NCI-H1417 (cell line): ENCODE measurements around the gene MAU2.

Experiments used
- DNase-seq, 3 experiments: peaks; one replicate each; lab custom pipeline; 2025; lab: John Stamatoyannopoulos, UW

Gene MAU2

DNA sequence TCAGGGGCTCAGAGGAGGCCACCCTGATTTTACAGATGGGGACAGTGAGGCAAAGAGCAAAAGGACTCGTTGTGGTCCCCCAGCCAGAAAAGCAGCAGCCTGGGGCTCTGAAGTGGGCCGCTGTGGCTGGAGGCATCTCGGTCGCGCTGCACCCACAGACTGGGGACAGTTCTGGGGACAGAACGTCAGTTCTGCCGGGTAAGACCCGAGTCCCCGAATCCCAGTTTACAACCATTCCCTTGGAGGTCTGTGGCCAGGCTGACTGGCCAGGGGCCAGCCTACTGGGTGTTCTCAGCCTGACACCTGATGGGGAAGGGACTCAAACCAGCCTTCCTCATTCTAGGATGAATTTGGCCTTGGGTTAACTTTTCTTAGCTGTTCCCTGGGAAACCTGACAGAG is 14.4 kb upstream of the MAU2 start:
- DNase-seq = no peak

DNA sequence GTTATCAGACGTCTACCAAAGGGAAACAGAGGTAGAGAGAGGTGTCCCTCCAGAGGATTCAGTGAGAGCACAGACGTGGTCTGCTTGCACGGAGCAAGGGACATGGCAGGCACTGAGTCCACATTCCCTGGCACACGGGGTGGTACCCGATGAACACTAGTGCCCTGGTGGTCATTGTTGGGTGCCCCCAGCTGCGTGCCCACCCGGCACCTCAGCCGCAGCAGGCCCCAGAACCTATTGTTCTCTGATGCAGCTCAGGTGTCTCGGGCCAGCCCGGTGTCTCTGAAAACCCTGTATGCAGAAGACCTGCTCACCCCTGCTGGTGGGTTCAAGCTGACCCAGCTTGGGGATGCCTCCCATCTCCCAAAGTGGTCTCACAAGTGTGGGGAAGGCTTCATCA is 12.3 kb upstream of the MAU2 start:
- no peak for DNase-seq

DNA sequence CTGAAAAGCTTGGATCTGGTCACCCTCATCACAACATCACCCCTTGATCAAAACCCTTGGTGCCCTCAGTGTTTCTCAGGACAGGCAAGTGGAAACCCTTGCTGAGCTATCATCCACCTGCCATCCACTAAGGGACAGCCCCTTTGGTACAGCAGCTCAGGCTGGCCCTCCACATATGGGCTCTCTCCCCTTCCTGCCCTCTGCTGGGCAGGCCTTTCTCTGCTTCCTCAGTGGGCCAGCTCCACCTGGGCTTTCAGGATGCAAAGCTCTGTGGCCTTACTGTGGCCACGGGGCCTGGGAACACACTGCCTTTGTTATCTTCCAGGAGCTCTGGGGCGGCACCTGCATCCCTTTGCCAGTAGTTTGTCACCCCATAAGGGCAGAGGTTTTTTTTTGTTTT is 5.2 kb upstream of the MAU2 start:
- no peak for DNase-seq

DNA sequence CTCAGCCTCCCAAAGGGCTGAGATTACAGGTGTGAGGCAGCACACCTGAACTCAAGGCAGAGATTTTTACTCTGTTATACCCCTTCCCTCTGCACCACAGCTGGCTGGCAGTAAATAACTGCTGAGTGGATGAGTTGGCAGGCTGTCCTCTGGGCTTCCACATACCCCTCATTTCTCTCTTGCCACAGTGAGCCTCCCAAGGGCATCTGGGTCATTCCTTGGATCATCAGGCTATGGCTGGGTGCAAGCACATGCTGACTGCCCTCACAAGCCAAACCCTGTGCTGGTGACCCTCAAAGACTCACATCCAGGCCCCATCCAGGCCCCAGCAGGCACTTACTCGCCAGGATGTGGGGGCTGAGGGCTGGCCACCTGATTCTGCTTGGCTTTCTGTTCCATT is 4.5 kb upstream of the MAU2 start:
- no peak for DNase-seq

GRCh38 chr19:19319732-19320360 is 783 bp upstream of the MAU2 start:
- DNase-seq = no peak

GRCh38 chr19:19321141-19321577 is 530 bp downstream of the MAU2 start:
- DNase-seq = peak in 2 of 3 experiments; percentile 37 to 56

GRCh38 chr19:19324059-19324770 is 3.6 kb downstream of the MAU2 start:
- no peak for DNase-seq

- no peak for DNase-seq
Observed at GRCh38 chr19:19327672-19328071, 7.0 kb downstream of the MAU2 start.

- DNase-seq = no peak
Observed at GRCh38 chr19:19329126-19329525, 8.5 kb downstream of the MAU2 start.

DNA sequence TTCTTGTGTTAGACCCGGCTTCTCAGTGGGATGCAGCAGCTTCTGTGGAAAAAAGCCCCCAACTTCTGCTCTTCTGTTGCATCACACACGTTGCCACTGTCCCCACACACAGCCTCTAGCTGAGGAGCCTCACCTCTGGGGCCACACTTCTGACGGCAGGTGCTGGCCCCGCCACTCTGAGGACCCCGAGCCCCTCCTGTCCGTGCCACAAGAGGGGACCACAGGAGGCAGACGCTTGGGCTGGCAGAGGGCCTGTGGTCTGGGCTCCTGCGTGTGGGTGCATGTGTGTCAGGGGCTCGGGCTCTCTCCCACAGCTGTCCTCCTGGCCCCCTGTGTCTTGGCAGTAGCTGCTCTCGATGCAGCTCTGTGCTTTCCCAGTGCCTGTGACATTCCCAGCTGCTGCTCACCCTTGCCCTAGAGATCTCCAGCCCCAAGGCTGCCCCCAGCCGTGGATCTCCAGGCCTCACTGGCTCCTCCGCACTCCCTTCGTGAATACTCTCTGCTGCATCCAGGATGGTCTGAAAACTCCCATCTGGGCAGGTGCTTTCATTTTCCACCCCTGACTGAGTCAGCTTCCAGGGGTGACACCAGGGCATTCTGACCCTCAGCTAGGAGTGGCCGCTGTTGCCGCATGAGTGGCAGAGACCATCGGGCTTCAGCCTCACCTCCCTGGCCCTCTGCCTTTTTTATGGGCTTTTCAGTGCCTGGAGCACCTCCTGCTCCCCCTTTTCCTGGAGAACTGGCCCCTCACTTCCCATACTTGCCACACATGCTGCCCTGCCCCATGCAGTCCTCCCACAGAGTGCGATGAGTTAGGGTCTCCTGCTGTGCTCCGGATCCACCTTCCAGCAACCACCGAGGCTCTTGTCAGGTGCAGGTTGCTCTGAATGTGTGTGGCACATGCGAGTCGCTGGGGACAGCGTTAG is 13.7 kb downstream of the MAU2 start:
- DNase-seq = no peak

DNA sequence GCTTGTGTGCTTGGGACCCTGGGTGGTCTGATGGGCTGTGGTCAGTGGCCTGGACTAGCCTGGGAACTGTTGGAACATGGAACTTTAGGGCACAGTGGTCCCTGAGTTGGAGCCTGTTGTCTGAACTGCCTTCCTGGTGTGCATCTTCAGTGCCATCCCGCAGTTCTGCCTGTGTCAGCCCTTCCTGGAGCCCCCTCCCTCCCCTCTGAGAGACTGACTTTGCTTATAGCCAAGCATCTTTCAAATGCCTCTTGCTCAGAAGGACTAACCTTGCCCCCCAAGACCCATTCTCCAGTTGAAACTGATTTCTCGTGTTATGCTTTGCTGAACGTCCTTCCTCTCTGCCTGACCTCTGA is 14.3 kb downstream of the MAU2 start:
- no peak for DNase-seq

DNA sequence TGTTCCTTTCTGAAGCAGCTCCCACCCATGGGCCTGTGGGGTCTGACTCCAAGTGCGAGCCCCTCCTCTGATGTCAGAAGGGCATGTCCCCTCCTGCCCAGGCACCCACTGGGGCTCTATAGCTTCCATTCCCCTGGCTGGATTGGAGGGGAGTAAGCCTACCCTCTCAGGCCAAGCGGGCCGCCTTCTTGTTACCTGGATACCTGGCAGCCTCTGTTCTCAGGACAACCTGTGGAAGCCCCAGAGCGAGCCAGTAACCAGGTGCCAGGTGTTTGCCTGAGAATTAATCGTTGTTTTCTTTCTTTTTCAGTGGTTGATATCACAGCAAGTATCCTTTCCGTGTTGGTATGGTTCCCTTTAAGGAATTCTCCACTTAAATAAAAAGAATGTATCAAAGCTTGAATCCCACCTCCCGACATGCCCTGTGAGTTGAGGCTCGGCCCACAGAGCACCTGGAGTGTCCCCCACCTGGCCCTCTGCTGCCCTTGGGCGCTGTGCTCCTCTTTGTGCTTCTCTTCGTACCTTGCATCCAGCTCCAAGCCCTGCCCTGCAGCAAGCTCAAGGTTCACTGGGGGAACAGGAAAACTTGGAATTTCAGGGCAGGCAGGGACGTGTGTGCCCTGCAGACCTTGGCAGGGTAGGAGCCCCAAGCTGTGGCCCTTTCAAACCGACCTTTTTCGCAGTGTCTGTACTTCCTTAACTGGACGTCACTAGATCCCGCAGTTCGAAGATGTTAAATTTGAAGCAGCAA is 15.0 kb downstream of the MAU2 start:
- DNase-seq = no peak

DNA sequence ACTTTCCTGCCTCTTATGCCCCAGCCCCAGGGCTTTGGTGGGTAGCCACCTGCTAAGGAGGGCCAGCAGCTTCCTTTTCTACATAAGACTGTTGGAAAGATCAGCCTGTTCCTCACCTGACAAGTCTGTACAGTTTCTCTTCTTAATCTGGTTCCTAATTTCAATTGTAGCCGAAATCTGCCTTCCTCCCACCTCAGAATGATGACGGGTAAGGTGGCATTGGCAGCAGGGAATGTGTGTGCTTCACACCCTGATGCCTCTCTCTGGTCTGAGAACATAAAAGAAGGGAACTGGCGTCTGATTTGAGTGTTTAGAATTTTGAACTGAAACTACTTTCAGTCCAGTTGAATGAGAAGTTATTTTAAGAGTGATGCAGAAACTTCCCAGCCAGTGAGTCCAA is 16.0 kb downstream of the MAU2 start:
- DNase-seq = no peak

DNA sequence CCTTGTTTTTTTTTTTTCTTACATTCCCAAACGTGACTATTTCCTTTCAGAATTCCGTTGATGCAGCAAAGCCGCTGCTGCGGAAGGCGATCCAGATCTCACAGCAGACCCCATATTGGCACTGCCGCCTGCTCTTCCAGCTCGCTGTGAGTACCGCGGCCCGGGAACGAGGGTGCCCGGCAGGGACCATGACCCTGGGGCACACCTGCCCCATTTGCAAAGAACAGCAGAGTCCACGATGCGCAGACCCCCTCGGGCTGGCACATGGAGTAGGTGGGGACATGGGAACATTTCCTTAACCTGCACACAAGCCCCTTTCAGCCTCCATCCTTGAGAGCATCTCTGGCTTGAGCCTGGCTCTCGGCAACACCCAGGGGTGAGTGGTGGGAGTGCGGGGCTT is 16.5 kb downstream of the MAU2 start:
- no peak for DNase-seq

- DNase-seq = no peak
Observed at GRCh38 chr19:19338082-19338481, 17.5 kb downstream of the MAU2 start.

GRCh38 chr19:19341026-19341425 is 20.4 kb downstream of the MAU2 start:
- no peak for DNase-seq

DNA sequence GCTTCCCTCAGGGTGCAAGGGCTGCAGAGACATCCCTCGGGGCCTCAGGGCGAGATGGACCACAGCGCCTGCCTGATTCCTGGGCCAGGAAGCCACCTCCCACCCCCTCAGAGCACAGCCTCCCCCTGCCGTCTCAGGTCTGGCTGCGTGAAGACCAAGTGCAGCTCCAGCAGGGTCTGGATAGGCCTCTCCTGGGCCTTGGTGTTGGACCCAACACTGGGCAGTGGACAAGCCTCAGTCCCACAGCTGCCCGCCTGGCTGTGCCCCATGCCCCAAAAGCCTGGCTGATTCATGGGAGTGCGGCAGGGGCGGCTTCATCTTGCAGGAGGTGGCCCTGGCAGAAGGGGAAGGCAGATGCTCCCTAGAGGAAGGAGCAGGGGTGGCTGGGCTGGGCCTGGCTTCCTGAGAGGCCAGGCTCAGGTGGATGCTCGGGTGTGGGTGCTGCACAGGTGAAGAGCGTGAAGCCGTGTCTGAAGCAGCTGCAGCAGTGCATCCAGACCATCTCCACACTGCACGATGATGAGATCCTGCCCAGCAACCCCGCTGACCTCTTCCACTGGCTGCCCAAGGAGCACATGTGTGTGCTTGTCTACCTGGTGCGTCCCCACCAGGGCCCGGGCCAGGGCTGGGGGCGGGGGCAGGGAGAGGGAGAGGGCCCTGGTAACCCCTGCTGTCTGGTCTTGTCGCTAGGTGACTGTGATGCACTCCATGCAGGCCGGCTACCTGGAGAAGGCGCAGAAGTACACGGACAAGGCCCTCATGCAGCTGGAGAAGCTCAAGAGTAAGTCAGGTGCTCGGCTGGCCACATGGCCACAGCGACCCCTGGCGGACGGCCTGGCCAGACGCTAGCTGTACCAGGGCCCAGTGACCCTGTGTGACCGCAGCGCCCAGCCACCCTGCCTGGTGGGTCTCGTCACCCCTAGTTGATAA is 21.7 kb downstream of the MAU2 start:
- DNase-seq = peak; percentile 57 to 83 (median 60)

DNA sequence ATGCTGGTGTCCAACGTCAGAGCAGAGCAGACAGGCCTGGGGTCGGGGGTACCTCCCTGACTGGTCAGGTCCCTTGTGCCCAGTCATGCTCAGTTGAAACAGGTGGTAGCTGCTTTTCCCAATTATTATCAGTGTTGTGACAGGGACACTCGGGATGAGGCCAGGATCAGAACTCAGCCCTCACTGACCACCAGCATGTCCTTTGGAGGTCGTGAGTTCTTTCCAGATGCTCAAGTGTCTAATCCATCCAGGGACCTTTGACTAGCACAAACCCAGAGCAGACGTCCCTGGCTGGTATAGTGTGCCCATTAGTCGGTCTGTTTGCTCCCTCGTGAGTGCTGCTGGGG is 22.4 kb downstream of the MAU2 start:
- no peak for DNase-seq

GRCh38 chr19:19343762-19344161 is 23.1 kb downstream of the MAU2 start:
- no peak for DNase-seq

GRCh38 chr19:19345232-19345631 is 24.6 kb downstream of the MAU2 start:
- DNase-seq = no peak

- no peak for DNase-seq
Observed at GRCh38 chr19:19345970-19346369, 25.3 kb downstream of the MAU2 start.
